Measurements from ENCODE around the gene HBP1.

GRCh38 chr7:107161415-107161814 is 7.4 kb upstream of the HBP1 start:
- TF ChIP-seq TAF1 (IDR thresholded peaks at IDR 0.05; ENCODE audit: borderline replicate concordance, low read depth, low read length), result no peak
- no peak for TF ChIP-seq POLR2A (IDR thresholded peaks at IDR 0.05; ENCODE audit: low read depth, low read length)

Data from GM12892 (cell line).